Activated CD8-positive, alpha-beta memory T cell treated with anti-CD3 and anti-CD28 coated beads, Interleukin-2, amount 50 U/mL, for 24 hours (primary cell): ENCODE data around the gene MRPL40.
"Not testable (repeated sequence)": the region's sequence is repeated elsewhere in the genome, so short reads cannot be mapped to it uniquely, and the experiment has no call there.

ENCODE experiments used
- DNase-seq: peaks from one replicate; pipeline ENCODE4 v3.0.0-alpha.2; 2020; ENCODE audit errors: extremely low read depth

The MRPL40 gene

DNA sequence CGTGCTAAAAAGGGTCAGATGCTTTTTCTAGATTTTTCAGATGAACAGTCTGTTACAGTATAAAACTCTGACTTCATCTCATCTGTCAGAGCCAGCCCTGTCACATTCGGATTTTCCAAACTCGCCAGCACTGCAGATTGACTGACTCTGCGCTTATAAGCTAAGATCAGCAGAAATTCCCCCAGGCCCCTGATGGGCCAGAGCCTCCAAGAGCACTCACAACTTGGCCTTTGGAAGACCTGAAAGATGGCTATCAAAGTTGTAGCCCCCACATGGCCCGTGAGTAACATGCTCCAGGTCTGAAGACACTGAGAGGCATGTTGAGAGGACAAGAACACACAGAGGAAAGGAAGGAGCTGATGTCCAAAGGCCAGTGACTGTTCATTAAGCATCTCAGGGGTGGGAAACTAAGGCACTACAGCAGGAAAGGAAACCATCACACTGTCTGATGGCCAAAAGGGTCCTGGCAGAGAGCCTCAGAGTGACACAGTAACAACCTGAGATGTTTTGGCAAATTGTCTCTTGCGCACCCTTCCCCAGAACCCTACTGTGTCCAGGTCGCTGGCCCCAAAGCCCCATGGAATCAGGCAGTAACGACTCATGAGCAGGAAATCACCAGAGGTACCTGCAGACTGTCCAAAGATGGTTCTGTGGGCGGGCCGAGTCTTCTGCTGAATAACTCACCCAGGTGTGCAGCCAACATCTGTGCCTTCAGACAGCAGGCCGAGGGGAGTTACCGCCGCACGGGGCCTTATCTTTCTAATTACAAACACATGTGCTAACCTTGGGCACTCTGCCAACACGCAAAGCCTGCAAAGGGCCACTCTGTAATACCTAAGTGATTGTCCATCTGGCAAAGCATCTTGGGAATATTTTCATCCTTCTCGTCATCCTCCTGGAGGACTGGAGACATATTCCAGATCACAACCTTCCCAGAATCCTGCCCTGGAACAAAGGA is 24.4 kb upstream of the MRPL40 start:
- no peak for DNase-seq

DNA sequence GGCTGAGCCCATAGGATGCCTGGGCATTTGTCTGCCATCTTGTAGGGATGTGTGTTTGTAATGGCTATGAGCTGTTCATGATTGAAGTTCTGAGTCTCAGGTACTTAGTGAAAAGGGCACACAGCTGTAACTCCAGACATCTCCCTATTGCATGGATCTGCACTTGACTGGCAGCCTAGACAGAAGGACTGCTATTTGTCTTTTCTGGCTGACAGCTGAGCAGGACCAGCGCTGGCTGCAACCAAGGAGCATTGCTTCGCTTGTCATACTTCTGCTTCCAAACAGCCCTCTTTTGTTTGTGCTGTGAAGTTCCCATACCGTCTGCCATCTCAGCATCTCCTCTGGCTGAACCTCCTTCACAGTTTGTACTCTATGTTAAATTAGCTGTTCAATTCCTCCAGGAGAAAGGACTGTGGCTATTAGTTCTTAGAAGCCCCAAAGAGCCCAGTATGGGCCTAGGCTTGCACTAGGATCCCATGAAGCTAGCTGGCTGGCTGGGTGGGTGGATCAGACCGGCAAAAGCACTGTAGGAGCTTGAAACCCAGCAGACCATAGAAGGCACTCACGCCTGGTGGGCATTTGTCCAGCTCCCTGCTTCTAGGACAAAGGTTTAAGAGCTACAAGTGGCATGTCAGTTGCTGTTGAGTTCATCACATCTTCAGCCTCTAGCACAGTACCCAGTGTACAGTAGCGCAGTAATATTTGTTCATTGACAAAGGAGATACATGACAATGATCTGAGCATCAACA is 21.2 kb upstream of the MRPL40 start:
- no peak for DNase-seq

DNA sequence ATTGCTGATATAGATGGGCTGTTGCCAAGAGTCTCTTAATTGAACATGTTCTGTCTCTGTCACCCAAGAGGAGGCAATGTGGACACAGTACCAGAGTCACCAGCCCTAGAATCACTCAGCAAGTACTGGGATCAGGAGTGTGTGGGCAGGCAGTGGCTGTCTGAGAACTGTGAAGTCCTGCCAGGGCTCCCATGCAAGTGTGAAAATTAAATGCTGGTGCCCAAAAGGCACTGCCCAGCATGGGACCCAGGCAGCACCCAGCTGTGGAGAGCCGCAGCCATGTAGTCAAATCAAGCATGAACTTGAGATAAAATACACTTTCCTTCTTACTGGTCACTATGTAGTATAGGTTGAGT is 20.7 kb upstream of the MRPL40 start:
- no peak for DNase-seq

DNA sequence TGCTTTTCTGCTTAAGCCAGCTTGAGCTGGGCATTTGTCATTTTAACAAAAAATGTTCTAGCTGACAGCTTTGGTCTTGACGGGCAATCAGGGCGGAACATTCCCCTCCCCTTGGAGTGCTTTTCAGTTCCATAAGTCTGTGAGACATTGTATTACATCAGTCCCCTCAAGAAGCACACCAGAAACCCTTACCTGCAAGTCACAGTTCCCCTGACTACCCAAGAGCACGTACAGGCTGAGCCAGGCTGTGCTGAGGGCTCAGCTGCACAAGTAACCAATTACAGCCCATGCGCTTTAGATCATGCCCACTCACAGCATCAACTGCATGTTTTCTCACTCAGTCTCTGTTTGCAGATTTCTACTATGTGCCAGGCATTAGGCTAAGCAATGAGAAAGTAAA is 19.9 kb upstream of the MRPL40 start:
- no peak for DNase-seq

DNA sequence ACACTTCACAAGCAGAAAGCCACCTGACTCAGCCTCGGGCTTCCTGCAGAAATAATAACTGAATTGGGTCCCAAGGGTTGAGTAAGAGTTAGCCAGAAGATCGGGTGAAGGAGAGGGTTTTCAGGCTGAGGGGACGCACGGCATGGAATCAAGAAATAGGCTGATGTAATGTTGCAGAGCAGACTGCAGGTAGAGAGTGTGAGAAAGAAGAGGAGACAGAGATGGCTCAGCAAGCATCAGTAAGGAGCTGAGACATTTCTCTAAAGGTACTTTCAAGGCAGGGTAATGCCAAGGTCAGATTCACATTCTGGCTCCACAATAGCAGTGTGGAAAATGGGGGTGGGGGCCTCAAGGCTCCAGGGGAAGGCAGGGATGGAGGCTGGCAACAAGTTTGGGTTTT is 19.4 kb upstream of the MRPL40 start:
- no peak for DNase-seq

DNA sequence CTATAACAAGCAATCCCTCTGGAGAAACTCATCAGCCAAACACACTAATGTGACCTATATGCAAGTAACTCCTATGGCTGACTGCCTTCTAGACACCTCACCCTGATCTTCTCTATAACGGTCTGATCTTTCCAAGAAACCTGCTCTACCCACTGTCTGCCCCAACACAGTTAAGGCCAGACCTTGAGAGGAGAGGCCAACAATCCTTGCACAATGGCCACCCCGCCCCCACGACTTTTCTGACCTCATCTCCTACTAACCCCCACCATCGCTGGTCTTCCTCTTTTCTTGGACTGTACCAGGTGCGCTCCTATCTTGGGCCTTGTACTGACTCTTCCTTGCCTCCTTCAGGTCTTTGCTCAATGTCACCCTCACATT is 13.3 kb upstream of the MRPL40 start:
- no peak for DNase-seq

DNA sequence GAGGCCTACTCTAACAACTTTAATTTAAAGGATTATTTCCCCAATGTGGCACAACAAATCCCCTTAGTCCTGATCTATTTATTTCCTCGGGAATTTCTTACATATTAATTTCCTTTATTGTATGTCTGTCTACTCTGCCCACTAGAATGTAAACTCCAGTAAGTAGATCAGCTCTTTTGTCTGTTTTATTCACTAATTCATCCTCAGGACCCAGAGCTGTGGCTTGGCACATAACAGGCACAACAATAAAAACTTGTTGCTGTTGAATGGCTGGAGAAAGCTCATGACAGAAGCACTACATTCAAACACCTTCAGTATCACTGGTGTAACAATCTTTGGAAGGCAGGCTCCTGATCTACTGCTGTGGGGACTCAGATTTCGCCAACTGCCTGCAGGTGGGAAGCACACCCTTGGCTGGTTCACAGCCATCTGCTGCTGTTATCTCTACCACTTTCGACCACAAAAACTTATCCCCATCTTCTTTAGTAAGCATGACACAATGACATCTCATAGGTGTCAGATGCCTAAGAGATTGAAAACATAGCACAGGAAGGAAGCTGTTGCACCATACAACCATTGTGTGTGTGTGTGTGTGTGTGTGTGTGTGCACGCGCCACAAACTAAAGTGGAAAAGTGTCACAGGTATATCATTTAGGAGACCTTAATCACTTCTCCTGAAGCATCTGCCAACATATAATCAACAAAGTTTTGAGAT is 12.7 kb upstream of the MRPL40 start:
- DNase-seq: no peak

DNA sequence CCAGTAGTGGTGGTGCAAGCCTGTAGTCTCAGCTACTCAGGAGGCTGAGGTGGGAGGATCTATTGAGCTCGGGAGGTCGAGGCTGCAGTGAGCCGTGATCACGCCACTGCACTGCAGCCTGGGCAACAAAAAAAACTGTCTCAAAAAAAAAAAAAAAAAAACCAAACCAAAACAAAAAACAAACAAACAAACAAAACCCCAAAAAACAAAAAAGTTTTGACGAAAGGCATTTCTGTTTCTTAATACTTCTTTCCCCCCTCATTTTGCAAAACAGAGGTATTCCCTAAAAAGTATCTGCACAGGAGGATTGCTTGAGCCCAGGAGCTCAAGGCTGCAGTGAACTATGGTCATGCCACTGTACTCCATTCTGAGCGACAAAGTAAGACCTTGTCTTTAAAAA is 12.0 kb upstream of the MRPL40 start:
- no peak for DNase-seq

DNA sequence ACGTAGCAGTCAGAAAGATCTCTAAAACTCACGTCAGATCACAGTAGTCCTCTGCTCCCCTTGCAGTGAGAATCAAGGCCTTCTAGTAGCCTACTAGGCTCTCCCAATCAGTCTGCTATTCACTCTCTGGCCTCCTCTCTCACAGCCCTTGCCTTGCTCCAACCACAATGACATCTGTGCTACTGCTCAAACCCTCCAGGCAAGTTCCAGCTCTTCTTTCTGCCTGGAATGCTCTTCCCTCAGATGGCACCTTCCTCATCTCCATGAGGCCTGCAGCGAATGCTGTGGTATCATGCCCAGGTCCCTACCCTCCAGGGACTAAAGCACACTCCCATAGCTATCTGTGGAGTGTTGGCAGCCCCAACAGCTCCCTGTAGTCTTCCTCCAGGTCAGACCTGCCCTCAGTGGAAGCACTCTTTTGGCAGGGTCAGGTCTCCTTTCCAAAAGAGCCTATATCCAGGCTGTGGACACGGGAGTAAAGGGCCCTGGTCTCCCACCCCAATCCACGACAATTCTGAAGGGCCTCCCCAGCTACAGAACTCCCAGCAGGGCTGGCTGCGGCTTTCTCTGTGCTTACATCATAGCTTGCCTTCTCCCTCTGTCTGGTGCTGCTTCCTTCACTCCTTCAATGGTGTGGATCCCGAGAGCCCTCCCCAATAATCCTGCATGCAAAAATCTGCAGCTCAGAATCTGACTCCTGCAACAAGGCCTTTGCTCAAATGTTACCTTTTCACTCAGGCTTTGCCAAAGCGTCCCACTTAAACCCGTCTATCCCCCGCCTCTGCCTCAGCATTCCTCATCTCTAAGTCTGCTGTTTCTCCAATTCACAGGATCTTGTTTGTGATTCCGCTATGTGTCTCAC is 9.7 kb upstream of the MRPL40 start:
- no peak for DNase-seq

DNA sequence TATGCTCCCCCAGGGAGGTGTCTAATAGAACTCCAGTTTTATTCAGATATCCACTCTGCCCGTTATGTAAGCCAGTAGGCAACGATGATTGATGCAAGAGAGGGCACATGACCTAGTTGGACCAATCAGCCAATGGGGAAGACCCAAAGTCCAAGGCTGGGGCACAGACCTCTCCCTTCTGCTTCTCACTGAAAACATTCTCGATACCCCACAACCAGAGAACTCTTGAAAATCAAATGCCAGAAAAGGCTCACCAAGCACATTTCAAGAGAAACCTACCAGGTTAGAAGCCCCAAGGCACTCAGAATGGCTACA is 8.2 kb upstream of the MRPL40 start:
- no peak for DNase-seq

DNA sequence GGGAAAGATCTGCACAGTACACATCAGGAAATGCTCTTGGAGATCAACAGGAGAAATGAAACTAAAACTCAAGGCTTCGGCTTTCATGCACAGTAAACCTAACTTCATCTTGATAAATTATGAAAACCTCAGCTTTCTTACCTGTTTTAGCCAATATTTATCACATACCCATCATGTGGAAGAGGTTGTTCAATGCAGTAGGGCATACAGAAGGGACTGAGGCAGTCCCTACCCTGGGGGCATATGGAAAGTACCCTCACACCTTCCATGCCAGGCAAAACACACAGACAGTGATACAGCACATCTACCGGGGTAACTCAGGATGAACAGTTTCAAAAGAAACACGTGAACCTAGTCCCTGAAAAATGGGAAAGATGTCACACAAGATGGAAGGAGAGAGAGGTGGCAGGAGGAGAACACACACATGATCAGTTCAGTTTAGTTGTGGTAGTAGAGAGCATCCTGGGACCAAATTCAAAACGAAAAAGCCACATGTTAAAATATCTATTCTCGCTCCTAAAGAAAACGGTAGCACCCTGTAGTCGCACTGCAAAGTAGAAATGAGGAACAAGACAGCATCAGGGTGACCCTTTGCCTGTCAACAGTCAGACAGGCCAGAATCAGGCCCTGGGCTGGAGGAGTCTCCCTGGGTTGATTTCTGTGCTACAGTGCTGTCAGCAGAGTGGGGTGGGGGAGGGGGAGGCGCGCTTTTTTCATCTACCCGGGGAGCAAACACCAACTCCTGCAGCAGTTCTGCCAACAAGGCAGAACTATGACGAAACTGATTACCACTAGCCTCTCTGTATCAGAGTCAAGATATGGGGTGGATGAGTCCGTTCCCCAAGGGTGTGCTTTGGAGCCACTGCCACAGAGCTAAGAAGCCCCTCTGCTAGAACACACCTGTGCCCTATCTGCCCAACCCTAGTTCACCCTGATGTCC is 2.1 kb upstream of the MRPL40 start:
- no peak for DNase-seq

DNA sequence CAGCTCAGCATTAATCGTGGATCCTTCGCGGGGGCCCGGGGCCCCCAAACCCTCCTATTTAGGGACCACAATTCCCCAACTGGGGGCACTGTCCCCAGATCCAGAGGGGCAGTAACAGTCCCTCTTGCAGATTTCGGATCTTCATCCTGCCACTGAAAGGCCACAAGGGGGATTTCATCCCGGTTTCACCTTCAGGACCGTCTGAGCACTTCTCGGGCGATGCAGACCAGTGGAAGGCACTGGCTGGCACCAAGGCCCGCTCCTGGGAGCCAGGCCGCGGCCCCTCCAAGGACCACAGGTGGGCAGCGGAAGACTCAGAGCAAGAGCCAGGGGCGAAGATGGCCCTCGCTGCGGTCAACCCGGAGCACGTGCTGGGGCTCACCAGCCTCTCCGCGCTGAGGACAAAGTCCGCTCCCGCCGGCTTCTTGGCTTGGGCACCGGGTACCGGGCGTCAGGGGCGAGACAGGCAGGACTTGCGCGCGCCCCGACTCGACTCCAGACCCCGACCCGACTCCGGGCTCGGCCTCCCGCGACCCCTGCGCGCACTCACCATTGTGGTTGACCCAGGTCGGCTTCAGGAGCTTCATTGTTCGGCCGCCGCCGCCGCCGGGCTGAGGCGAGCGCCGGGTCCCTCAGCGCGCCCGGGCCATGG is 1.3 kb upstream of the MRPL40 start:
- no peak for DNase-seq

DNA sequence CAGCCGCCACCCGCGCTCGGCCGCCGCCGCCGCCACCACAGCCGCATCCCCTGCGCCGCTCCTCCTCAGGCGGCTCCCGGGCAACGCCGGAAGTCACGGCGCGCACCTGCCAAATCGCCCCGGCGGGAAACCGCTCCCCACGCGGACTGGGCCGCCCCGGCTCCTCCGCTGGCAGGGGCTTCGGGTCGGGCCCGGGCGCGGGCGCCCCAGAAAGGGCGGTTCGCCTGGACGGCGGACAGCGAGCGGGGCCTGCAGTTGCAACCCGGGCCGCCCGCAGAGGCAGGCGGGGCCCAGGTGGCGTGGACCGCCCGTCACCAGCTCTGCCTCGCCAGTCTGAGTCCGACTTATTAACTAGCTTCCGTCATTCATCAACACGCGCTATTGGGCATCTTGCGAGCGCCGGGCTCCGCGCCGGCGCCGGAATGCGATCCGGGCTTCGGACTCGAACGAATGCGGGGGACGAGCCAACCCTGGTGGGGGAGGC is 654 bp upstream of the MRPL40 start, which contains the start of gene HIRA:
TSS of gene HIRA (minus strand) at position 85 of the 484 bp plus-strand sequence. CDS start 257 bp downstream, outside the sequence.
- peak; percentile 66 for DNase-seq

DNA sequence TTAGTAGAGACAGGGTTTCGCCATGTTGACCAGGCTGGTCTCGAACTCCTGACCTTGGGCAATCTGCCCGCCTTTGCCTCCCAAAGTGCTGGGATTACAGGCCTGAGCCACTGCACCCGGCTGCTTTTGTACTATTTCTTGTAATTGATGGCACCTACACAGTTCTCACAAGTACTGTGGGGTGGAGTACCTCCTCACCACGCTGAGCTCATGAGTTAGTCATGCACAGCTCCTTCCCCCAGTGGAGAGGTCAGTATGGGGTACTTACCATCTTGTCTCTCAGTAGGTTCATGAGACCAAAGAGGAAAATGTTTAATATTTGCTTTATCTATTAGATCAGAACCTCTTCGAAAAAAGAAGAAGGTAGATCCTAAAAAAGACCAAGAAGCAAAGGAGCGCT is 2.1 kb downstream of the MRPL40 start:
- no peak for DNase-seq

DNA sequence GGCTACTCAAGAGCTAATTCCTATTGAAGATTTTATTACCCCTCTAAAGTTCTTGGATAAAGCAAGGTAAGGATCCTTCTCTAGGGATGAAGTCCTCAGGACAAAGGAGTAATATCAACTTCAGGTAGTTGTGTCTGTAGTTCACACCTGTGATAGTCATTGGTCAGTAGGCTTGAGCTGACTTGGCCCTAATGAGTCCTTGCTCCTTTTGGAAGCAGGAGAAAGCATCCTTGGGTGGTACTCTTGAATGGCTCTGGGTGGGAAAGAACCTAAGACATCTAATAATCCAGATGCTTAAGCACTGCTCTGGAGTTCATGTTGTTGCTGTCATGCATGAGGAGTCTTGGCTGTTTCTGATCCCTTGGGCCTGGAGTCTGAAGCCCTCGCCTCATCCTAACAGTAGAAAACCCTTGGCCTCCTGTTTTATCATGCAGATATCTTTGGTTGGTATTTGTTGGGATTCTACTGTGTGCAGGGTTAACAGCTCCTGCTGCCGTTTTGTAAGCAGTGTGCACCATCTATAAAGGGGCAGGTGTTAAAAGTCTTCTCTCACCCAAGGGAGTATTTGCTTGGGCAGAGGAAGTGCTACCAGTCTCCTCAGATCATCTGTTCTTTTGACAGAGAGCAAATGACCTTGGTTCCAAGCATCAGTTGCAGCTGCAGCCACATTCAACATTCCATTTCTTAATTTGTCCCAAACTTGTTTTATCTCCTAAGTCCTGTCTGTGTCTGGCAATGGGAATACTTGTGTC is 2.7 kb downstream of the MRPL40 start:
- DNase-seq: no peak

DNA sequence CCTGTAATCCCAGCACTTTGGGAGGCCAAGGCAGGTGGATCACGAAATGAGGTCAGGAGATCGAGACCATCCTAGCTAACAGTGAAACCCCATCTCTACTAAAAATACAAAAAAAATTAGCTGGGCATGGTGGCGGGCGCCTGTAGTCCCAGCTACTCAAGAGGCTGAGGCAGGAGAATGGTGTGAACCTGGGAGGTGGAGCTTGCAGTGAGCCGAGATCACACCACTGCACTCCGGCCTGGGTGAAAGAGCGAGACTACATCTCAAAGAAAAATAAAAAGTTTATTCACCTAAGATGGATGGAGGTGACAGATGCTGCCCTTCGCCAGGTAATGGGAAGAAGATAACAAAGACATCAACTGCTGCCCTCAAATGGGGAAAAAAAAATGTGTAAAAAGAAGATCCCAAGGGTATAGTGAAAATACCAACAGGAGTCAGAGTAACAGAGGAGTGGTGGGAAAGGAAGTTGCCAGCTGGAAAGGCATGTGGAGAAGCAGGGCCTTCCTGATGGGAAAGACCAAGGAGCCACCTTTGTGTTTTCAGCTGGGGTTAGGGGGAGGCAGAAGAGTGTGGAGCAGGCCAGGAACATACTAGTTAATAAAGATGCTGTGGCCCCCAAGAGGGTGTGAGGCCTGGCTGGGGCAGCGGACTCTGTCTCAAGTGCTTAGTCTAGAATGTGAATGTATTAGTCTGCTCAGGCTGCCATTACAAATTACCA is 4.3 kb downstream of the MRPL40 start:
- not testable (repeated sequence) for DNase-seq

DNA sequence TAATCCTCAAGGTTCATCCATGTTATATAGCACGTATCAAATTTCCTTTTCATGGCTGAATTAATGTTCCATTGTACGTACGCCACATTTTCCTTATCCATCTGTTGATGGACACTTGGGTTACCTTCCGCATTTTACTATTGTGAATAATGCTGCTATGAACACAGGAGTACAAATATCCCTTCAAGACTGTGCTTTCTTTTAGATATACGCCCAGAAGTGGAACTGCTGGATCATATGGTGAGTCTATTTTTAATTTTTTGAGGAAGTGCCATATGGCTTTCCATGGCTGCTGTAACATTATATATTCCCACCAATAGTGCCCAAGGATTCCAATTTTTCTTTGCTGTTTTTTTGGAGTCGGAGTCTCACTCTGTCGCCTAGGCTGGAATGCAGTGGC is 6.0 kb downstream of the MRPL40 start:
- DNase-seq: no peak

DNA sequence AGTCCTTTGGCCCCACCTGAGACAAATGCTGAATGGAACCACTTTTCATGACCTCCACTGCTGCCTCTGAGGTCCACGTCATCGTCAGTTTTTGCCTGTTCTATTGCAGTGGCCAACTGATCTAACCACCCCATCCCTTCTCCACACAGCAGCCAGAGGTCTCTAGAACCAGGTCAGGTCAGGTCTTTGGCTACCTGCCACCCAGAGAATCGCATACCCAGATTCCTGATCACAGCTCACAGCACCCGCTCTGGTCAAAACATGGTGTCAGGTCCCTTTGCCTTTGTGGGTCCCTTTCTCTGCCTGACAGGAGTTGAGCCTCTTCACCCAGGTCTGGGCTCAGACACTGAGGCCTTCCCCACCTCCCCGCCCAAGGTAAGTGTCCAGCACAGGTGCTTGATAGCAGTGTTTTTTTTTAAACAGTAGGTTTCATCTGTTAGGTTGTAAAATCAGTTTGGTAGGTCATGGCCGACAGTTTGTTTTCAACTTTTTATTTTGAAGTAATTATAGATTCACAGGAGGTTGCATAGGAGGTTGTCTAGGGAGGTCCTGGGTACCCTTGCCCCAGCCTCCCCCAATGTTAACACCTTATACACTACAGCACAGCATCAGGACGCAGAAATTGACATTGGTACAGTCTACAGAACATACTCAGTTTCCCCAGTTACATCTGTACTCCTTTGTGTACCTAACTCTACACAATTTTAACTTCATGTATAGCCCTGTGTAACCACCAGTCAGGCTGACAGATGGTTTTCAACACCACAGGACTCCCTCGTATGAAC is 8.3 kb downstream of the MRPL40 start:
- DNase-seq: no peak
